ENCODE data around the gene FAM131B.

DNA sequence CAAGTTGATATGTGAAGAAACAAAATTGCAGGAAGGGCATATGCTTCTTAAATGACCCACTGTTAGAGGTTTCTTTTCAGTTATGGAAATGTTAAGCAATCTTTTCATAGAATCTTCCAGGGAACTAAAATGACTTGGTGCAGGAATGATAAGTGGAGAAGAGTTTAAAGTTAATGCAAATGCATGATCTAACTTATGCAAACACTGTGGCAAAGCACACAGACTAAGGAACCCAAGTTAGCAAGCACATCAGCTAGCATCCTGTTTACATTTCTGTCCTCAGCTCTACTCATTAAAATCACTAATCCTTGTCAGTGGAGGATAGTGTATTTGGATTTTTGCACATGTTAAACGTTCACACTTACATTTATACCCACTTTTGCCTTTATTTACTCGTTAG is 37.3 kb downstream of the FAM131B start:
- TF ChIP-seq, protein P1, sequence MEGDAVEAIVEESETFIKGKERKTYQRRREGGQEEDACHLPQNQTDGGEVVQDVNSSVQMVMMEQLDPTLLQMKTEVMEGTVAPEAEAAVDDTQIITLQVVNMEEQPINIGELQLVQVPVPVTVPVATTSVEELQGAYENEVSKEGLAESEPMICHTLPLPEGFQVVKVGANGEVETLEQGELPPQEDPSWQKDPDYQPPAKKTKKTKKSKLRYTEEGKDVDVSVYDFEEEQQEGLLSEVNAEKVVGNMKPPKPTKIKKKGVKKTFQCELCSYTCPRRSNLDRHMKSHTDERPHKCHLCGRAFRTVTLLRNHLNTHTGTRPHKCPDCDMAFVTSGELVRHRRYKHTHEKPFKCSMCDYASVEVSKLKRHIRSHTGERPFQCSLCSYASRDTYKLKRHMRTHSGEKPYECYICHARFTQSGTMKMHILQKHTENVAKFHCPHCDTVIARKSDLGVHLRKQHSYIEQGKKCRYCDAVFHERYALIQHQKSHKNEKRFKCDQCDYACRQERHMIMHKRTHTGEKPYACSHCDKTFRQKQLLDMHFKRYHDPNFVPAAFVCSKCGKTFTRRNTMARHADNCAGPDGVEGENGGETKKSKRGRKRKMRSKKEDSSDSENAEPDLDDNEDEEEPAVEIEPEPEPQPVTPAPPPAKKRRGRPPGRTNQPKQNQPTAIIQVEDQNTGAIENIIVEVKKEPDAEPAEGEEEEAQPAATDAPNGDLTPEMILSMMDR (IDR thresholded peaks at IDR 0.05): no peak
- no peak for TF ChIP-seq POLR2A (IDR thresholded peaks at IDR 0.05)

Data from adrenal gland (tissue), 5 donors.